GM21529 (cell line): Measurements from ENCODE around the gene HRCT1.
"Not testable (repeated sequence)": the region's sequence is repeated elsewhere in the genome, so short reads cannot be mapped to it uniquely, and the experiment has no call there.

Experiments used
- ATAC-seq: cut with Tn5 transposase; IDR thresholded peaks from one replicate; pipeline ENCODE4 v1.9.1; 2021; ENCODE audit not compliant: unreplicated experiment

Gene HRCT1

DNA sequence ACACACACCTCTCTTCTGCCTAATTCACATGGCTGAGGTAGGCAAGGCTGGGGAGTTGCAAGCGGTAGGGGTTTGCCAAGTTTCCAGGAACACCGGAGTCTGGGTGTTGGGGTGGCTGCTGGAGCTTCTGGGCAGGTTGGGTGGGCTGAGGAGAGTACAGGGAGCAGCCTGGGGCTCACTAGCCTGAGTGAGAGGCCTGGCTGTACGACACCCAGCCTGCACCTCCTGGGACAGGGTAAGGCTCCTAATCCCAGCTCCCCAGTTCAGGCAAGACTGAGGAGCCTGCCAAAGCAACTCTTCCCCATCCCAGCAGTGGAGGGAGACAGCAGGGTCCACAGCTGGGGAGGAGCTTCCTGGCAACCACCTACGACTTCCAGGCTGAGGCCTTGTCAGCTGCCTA is 11.3 kb downstream of the HRCT1 start:
- ATAC-seq, result no peak

GRCh38 chr9:35918780-35919179 is 12.8 kb downstream of the HRCT1 start:
- no peak for ATAC-seq

- ATAC-seq, result no peak
Measured at GRCh38 chr9:35919212-35920008, 13.4 kb downstream of the HRCT1 start.

- ATAC-seq, result no peak
Measured at GRCh38 chr9:35920051-35920620, 14.1 kb downstream of the HRCT1 start.

GRCh38 chr9:35923598-35923926 is 17.6 kb downstream of the HRCT1 start:
- ATAC-seq, result no peak

DNA sequence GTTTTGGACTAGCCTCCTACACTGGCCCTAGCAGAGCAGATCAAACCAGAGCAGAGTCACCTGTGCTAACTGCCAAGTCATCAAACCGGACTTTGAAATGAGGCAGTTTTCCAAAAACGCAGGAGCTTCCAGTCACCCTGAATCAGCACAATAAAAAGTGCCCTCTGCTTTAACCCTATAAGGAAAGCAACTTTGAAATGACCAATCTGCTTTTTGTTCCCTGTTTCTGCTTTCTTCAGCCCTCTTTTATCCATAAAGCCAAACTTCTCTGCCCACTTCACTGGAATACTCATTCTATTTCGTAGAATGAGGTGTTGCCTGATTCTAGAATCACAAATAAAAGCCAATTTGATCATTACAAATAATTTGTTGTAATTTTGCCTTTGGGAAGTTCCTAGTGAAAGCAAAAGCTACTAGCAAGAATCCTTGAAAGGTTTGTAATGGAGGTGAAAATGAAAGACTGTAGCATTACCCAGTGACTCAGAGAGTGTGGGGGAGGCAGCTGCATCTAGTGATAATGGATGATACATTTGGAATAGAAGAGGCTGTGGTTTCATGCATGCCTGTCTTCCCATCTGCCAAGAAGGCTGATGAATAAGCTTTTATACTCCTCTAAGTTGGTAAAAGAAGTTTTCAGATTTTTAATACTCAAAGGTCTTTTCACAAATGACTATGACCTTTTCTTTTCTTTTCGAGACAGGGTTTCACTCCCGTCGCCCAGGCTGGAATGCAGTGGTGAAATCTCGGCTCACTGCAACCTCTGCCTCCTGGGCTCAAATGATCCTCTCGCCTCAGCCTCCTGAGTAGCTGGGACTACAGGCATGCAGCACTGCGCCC is 18.1 kb downstream of the HRCT1 start:
- ATAC-seq, result no peak

GRCh38 chr9:35928591-35929452 is 22.8 kb downstream of the HRCT1 start:
- ATAC-seq, result no peak

- no peak for ATAC-seq
Measured at GRCh38 chr9:35929453-35929718, 23.4 kb downstream of the HRCT1 start.

DNA sequence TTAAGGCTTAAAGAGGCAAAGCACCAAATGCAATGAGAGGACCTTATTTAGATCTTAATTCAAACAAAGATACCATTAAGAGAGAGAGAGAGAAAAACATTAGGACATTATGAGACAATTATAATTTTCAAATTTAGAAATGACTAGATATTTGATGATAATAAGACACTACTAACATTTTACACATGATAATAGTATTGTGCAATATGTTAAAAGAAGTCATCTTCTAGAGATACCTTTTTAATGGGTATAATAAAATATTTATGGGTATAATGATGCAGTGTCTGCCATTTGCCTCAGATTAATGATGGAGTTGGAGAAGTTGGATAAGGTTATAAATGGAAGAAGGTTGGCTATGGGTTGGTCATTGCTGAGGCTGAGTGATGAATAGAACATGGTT is 24.5 kb downstream of the HRCT1 start:
- ATAC-seq, result no peak

DNA sequence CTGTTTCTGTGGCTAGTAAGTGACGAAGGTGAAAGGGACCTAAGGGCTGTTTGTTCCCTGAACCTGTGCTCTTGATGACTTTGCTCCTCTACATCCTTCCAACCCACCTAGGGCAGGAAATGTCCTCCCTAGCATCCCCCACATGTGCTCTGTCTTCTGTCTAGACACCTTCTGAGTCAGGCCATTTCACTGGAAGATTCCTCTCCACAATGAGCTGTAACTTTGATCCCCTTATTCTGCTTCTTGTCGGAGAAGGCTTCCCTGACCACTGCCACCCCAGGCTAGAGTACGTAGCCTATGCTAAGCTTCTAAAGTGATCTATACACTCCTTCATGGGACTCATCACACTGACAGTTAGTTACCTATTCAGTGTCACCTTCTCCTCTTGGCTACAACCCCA is 25.0 kb downstream of the HRCT1 start:
- ATAC-seq, result no peak

GRCh38 chr9:35932735-35933134 is 26.7 kb downstream of the HRCT1 start:
- ATAC-seq, result no peak

DNA sequence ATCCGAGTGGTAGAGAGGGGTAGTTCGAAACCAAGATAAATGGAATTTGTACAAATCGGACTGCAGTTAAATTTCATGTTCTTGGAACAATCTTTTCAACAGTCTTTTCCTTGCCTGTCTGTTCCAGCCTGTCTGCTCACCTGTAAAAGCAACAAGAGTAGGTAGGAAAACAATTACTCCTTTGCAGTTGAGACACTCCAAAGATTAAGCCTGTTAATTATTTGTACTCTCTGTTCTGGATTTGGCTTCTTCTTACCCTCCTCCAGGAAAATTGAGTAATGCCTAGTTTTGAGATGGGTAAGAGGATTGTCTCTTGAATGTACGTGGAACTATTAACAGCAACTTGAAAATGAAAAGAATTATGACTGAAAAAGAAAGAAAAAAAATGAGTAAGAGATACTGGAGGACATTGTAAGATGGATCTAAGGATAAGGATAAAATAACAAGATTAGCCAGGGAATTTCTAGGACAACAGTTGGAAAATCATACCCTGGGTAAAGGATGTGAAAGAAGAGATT is 27.6 kb downstream of the HRCT1 start:
- no peak for ATAC-seq

GRCh38 chr9:35934069-35934468 is 28.1 kb downstream of the HRCT1 start:
- not testable (repeated sequence) for ATAC-seq

DNA sequence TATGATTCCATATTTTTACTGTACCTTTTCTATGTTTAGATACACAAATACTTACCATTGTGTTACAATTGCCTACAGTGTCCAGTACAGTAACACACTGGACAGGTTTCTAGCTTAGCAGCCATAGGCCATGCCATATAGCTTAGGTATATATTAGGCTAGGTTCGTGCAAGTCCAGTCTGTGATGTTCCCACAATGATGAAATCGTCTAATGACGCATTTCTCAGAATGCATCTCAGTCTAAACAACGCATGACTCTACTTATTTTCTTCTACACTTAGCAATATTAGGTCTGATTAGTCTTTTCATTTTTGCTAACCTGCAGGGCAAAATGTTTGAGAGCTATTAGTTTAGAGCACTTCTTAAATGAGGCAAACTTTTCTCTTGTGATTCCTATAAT is 29.3 kb downstream of the HRCT1 start:
- no peak for ATAC-seq

DNA sequence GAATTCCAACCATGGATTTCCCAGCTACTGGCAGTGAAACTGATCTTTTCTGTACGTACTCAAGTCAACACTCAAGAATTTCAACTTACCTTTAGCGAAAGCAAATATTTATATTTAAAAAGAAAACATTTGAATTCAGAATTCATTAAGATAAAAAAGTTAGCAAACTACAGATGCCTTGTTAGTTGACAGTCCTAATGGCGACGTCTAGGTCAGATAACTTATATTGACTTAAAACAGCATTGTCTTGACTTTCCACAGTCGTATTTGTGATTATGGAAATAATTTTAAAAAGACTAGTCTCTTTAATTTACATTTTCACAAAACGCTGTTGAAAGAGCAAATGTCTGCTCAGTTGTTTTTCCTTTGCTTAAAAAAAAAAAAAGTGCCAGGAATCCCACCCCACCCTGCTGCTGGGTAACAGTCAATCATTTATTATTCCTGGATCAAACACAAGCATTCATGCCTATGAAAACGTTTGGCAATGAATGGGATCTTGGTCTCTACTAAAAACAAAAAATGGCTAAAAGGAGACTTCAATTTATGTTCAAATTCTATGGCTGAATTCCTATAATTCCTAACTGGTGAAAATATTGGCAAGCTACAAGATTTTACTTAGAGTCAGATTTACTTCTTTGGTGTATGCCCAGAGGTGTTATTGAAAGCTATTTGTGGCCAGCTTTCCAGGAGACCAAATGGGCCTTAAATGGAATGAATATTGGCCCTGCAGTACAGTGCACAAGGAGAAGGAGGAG is 29.9 kb downstream of the HRCT1 start:
- no peak for ATAC-seq

DNA sequence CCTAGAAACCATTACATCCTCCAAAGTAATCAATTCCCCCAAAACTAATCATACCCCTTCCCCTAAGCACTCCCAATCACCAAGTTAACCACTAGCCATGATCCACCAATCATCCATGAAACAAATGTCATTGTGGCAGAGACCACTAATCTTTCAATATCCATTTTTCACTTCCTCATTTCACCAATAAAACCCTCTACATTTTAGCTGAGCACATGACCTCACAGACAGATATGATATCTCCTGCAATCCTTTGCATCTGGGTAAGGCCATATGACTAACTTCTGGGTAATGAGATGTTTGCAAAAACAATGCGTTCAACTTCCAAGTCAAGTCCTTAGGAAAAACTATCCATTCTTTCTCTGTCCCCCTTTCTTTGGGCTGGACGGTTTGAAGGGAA is 31.2 kb downstream of the HRCT1 start:
- ATAC-seq, result no peak

DNA sequence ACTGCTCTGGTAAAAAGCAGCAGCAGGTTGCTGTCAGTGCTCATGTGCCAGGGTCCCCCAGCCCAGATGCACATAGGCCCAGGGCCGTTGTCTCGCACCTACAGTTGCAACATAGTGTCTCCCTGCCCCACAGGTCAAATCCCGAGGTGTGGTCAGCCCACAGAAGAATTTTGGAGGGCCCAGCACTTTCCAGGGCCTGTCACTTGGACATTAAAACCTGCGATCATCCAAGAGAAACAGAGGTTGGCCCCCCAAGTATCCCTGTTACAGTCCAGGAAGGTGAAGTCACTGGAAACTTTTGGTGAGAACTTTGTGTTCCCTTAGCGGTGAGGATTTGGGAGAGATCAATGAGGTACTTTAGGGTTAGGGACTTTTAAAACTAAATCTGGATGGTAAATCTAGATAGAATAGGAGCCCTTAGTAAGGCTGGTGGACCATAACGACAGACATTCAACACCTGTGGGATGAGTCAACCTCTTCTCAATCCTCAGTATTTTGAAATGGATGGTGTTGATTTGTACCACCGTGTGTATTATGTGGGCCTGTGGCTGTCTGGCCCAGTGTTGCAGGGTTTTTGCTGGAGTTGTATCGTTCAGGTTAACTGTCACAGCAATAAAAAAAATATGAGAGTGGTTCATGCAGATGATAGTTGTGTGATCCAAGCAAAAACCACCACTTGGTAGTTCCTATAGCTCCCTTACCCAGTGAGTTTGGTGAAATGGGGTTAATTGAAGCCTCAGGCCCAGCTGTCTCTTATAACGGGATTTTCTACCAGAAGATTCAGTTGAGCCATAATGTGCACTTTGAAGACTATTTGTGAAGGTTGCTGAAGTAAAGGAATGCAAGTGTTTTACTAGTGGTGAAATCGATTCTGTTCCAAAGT is 32.7 kb downstream of the HRCT1 start:
- ATAC-seq, result no peak

DNA sequence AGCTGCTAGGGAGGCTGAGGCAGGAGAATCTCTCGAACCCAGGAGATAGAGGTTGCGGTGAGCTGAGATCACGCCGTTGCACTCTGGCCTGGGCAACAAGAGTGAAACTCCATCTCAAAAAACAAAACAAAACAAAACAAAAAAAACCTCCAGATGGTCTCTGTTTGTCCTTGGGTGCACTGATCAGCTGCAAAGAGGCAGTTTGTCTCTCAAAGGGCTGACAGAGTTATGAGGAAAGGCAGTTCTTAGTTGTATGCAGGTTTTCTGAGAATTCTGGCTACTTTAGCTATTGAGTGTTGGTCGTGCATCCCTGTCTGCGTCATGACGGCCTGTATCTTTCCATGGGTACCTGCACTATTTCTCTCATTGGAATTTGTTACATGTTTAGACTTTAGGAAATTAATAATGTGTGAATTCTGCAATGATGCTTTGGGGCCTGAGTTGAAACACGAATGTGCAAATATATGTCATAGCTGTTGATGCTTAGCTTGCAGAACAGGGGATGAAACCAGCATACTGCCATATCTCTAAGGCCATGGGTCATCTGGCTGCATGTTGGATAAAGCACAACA is 33.8 kb downstream of the HRCT1 start:
- ATAC-seq, result no peak
